ENCODE measurements around the gene EPHA10.
"Not testable (repeated sequence)": the region's sequence is repeated elsewhere in the genome, so short reads cannot be mapped to it uniquely, and the experiment has no call there.

The EPHA10 gene

DNA sequence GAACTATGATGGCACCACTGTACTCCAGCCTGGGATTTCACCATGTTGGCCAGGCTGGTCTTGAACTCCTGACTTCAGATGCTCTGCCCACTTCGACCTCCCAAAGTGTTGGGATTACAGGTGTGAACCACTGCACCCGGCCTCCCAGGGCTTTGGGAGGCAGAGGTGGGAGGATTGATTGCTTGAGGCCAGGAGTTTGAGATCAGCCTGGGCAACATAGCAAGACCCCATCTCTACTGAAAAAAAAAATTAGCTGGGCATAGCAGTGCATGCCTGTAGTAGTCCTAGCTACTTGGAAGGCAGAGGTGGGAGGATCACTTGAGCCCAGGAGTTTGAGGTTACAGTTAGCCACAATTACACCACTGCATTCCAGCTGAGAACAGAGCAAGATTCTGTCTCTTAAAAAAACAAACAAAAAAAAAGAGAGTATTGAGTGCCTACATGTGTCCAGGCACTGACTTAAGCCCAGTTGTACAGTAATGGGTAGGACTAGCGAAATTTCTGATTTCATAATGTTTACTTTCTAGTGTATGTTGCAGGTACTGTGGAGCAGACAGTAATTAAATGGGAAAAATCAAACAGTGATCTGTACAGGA, 32.9 kb upstream of the EPHA10 start:
- Histone ChIP-seq H3K4me3 (ENCODE audit: insufficient read depth, low read depth, low read length) (no peak overlapping the region), H3K4me1 (ENCODE audit: control insufficient read depth, insufficient read depth, low read length) (no peaks in the 10 kb centered on the region), H3K27me3 (ENCODE audit: control insufficient read depth, insufficient read depth, low read length, poor library complexity, severe bottlenecking) (peaks cover 35% of the 10 kb centered on the region), H3K36me3 (ENCODE audit: control insufficient read depth, insufficient read depth, low read length) (peaks cover 11% of the 10 kb centered on the region), H3K27ac (ENCODE audit: insufficient read depth, low read depth, low read length, poor library complexity, severe bottlenecking) (no peak overlapping the region), H3K9me3 (ENCODE audit: control insufficient read depth, low read length) (no peaks in the 10 kb centered on the region)
- 87 to 88% methylated on average over 3 of the region's 3 CpGs for WGBS, 2 experiments

DNA sequence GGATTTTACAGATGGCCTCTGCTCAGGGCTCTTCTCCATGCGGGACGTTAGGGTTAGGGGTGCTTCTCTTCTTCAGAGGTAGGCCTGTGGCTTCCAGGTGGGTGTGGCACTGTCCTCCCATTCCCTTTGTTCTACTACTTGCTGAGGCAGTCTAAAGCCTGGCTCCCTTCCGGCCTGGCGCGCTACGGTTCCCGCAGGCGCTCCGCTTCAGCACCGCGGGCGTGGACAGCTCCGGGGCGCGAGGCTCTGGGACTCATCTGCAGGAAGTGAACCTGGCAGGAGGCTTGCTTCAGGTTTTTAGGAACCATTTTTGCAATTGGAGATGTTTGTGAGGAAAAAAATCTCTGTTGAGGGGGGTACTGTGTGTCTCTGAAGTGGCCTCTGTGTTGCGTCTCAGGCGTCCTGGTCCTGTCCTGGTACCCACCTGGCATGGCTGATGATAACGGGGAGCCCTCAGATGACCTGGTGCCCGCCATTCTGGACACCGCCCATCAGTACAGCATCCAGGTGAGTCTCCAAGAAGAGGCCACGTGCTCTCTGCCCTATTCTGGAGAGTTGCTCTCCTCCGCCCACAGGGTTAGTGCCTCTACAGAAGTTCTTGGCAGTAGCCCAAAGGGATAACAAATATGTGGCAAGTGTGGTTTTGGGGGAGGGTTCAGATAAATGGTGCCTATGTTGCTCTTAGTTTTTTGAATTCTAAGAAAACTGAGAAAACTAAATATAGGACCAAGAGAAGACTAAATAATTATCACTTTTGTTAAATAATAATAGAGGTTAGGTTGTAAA, 30.6 kb upstream of the EPHA10 start:
- WGBS, 2 experiments = 25 to 27% methylated on average over 22 of the region's 22 CpGs
- no peak overlapping the region for H3K4me3 ChIP-seq (ENCODE audit: insufficient read depth, low read depth, low read length)
- H3K36me3 ChIP-seq (ENCODE audit: control insufficient read depth, insufficient read depth, low read length) = no peaks in the 10 kb centered on the region
- H3K27me3 ChIP-seq (ENCODE audit: control insufficient read depth, insufficient read depth, low read length, poor library complexity, severe bottlenecking) = peaks cover 58% of the 10 kb centered on the region
- H3K9me3 ChIP-seq (ENCODE audit: control insufficient read depth, low read length) = no peaks in the 10 kb centered on the region
- H3K4me1 ChIP-seq (ENCODE audit: control insufficient read depth, insufficient read depth, low read length) = no peaks in the 10 kb centered on the region
- H3K27ac ChIP-seq (ENCODE audit: insufficient read depth, low read depth, low read length, poor library complexity, severe bottlenecking) = no peak overlapping the region

DNA sequence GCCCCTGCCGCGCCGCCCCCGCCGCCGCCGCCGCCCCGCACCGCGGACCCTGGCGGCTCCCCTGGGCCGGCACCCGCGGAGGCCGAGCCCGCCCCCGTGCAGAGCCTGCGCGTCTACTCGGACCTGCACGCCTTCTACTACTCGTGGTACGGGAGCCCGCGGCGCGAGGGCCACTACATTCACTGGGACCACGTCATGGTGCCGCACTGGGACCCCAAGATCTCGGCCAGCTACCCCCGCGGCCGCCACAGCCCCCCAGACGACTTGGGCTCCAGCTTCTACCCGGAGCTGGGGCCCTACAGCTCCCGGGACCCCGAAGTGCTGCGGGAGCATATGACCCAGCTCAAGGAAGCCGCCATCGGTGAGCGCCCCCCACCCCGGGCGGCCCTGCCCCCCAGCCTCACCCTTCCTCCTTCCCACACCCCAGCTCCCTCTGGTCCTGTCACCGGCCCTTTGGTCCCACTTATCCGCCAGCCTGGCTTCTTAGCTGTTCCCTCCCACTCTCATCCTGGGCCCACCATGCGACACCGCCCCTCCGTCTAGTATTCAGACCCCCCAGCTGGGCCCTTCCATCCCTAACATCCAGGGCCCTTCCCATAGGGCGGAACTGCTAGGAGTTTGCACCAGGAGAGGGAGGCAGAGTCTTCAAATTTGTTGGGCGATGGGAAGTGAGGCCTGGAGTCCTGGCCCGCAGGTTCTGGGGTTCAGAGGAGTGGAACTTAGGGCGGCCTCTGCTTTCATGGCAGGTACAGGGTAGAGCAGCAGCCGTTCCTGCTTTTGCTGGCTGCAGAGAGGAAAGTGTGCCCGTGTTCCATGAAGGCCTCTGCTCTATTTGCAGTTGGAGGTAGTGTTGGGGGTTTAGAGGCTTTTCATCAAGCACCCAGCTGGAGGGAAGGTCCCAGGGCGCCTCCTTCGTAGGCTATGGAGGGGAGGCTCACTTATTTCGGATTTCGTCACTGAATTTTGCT, 29.7 kb upstream of the EPHA10 start:
- H3K27ac ChIP-seq (ENCODE audit: insufficient read depth, low read depth, low read length, poor library complexity, severe bottlenecking) = no peak overlapping the region
- no peaks in the 10 kb centered on the region for H3K4me1 ChIP-seq (ENCODE audit: control insufficient read depth, insufficient read depth, low read length)
- H3K9me3 ChIP-seq (ENCODE audit: control insufficient read depth, low read length) = no peaks in the 10 kb centered on the region
- no peaks in the 10 kb centered on the region for H3K36me3 ChIP-seq (ENCODE audit: control insufficient read depth, insufficient read depth, low read length)
- H3K27me3 ChIP-seq (ENCODE audit: control insufficient read depth, insufficient read depth, low read length, poor library complexity, severe bottlenecking) = peaks cover 67% of the 10 kb centered on the region
- 18 to 19% methylated on average over 59 of the region's 59 CpGs for whole genome bisulfite sequencing, 2 experiments
- H3K4me3 ChIP-seq (ENCODE audit: insufficient read depth, low read depth, low read length) = no peak overlapping the region

DNA sequence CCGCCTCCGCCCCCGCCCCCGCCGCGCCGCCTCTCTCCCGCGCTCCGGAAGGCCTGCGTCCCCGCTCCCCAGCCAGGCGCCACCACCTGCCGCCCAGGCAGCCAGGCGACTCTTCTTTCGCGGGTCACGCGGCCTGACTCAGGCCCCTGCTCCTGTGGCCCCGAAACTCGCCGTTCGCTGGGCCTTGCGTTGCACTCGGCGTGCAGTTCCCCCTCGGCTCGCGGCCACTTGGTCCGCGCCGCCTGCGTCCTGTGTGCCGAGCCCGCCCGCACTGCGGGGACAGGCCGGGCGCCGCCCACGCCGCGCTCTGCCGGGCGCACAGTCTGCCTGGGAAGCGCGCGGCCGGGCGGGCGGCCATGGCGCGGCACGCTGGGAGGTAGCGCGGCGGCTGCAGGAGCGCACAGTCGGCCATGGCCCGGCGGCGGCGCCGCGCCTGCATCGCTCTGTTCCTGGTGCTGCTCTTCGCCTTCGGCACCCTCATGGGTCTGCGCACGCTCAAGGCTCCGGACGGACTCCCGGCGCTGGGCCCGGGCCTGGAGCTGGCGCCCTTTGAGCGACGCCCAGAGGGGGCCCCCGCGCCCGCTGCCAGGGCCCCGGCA, 29.0 kb upstream of the EPHA10 start, which contains the start of gene MANEAL:
MANEAL (plus strand) TSS at position 75 of the 599 bp plus-strand sequence; CDS start at position 411, 336 bp downstream.
- no peaks in the 10 kb centered on the region for H3K9me3 ChIP-seq (ENCODE audit: control insufficient read depth, low read length)
- H3K4me3 ChIP-seq (ENCODE audit: insufficient read depth, low read depth, low read length) = peak within 1 kb of the TSS; percentile 33
- no peaks in the 10 kb centered on the region for H3K4me1 ChIP-seq (ENCODE audit: control insufficient read depth, insufficient read depth, low read length)
- no peaks in the 10 kb centered on the region for H3K36me3 ChIP-seq (ENCODE audit: control insufficient read depth, insufficient read depth, low read length)
- H3K27me3 ChIP-seq (ENCODE audit: control insufficient read depth, insufficient read depth, low read length, poor library complexity, severe bottlenecking) = peaks cover 72% of the 10 kb centered on the region
- WGBS, 2 experiments = 0 to 1% methylated on average over 82 of the region's 82 CpGs
- H3K27ac ChIP-seq (ENCODE audit: insufficient read depth, low read depth, low read length, poor library complexity, severe bottlenecking) = no peak within 1 kb of the TSS

DNA sequence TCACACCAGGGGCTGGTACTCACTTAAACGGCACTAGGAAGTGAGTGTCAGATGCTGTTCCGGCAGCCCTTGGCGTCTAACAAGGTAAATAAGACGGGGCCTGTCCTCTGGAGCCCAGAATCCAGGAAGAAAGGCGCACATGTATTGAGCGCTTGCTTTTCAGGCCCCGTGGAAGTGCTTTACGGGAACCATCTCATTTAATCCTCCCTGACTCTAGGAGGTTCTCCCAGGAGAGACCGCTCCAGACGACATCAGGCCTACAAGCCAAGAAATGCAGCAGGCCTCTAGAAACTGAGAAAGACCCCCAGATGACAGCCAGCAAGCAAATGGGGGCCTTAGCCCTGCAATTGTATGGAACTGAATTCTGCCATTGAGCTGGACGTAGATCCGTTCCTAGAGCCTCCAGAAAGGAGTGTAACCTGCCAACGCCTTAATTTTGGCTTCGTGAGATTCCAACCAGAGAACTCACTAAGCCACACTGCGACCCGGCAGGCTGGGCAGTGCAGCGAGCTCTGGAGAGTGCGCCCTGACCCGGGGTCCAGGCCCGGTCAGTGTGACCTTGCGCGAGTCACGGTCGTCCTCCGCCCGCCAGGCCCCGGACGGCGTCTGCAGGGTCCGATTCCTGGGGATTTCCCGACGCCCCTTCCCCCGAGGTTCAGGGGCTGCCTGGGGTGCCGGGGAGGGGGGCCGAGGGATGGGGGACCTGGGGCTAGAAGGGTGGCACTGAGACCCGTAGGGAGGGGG, 28.2 kb upstream of the EPHA10 start:
- H3K4me3 ChIP-seq (ENCODE audit: insufficient read depth, low read depth, low read length) = no peak overlapping the region
- no peaks in the 10 kb centered on the region for H3K9me3 ChIP-seq (ENCODE audit: control insufficient read depth, low read length)
- H3K4me1 ChIP-seq (ENCODE audit: control insufficient read depth, insufficient read depth, low read length) = no peaks in the 10 kb centered on the region
- H3K36me3 ChIP-seq (ENCODE audit: control insufficient read depth, insufficient read depth, low read length) = no peaks in the 10 kb centered on the region
- peaks cover 78% of the 10 kb centered on the region for H3K27me3 ChIP-seq (ENCODE audit: control insufficient read depth, insufficient read depth, low read length, poor library complexity, severe bottlenecking)
- H3K27ac ChIP-seq (ENCODE audit: insufficient read depth, low read depth, low read length, poor library complexity, severe bottlenecking) = no peak overlapping the region
- whole genome bisulfite sequencing, 2 experiments = 38% methylated on average over 36 of the region's 36 CpGs

DNA sequence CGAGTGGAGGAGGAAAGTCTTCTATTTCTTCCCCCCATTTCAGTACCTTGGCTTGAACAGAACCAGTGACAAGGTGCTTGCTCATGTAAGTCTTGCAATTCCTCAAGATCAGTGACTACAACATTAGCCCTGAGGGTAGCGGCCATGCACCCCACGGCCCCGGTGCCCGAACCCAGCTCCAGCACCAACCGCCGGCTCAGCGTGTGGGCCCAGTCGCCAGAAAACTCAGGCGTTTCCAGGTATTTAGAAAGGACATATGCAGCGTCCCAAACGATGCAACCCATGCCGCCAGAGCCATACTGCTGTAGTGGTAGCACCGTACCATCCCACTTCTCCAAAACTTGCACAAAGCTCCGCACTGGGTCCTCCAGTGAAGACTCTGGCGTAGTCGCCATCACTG, 17.6 kb upstream of the EPHA10 start:
- H3K4me1 ChIP-seq (ENCODE audit: control insufficient read depth, insufficient read depth, low read length) = no peaks in the 10 kb centered on the region
- no peak overlapping the region for H3K27ac ChIP-seq (ENCODE audit: insufficient read depth, low read depth, low read length, poor library complexity, severe bottlenecking)
- H3K27me3 ChIP-seq (ENCODE audit: control insufficient read depth, insufficient read depth, low read length, poor library complexity, severe bottlenecking) = peaks cover 14% of the 10 kb centered on the region
- no peaks in the 10 kb centered on the region for H3K9me3 ChIP-seq (ENCODE audit: control insufficient read depth, low read length)
- 85% methylated on average over 15 to 16 of the region's 17 CpGs for WGBS, 2 experiments
- H3K36me3 ChIP-seq (ENCODE audit: control insufficient read depth, insufficient read depth, low read length) = no peaks in the 10 kb centered on the region
- no peak overlapping the region for H3K4me3 ChIP-seq (ENCODE audit: insufficient read depth, low read depth, low read length)

DNA sequence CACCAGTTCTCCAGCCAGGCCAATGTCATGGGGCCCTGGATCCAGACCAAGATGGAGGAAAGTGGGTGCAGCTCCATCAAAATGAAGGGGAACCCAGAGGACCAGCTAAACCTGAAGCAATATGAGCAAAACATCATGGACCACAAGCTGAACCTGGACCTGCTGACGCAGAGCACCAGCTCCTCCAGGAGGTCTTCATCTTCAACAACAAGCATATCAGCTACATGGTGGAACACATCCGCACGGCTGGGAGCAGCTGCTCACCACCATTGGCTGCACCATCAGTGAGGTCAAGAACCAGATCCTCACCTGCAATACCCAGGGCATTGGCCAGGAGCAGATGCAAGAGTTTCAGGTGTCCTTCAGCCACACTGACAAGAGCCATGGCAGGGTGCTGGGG, 13.7 kb upstream of the EPHA10 start:
- Histone ChIP-seq H3K36me3 (ENCODE audit: control insufficient read depth, insufficient read depth, low read length) (no peaks in the 10 kb centered on the region), H3K9me3 (ENCODE audit: control insufficient read depth, low read length) (no peaks in the 10 kb centered on the region), H3K27me3 (ENCODE audit: control insufficient read depth, insufficient read depth, low read length, poor library complexity, severe bottlenecking) (peaks cover 13% of the 10 kb centered on the region), H3K27ac (ENCODE audit: insufficient read depth, low read depth, low read length, poor library complexity, severe bottlenecking) (no peak overlapping the region), H3K4me3 (ENCODE audit: insufficient read depth, low read depth, low read length) (no peak overlapping the region), H3K4me1 (ENCODE audit: control insufficient read depth, insufficient read depth, low read length) (no peaks in the 10 kb centered on the region)
- WGBS, 2 experiments = 87 to 90% methylated on average over 3 of the region's 3 CpGs

DNA sequence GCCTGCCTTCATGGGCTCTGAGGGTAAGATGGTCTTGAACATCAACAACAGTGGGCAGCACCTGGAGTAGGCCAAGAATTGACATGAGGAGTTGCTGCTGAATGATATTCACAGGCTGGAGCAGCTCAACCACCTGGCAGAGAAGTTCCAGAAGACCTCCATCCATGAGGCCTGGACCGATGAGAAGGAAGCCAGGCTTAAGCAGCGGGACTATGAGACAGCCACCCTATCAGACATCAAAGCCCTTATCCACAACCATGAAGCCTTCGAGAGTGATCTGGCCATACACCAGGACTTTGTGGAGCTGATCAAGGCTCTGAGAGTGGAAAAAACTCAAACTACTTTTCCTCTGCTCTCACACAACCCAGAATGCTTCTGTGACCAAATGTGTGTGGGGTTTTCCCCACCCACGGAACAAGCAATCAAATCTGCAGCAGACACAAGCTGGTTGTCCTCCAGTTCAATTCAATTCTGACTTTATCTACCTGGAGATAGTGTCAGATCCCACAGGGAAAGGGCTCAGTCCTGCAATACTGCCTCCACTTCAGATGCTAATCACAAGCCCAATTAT, 12.1 kb upstream of the EPHA10 start:
- Histone ChIP-seq H3K36me3 (ENCODE audit: control insufficient read depth, insufficient read depth, low read length) (no peaks in the 10 kb centered on the region), H3K27me3 (ENCODE audit: control insufficient read depth, insufficient read depth, low read length, poor library complexity, severe bottlenecking) (peaks cover 13% of the 10 kb centered on the region), H3K27ac (ENCODE audit: insufficient read depth, low read depth, low read length, poor library complexity, severe bottlenecking) (no peak overlapping the region), H3K9me3 (ENCODE audit: control insufficient read depth, low read length) (no peaks in the 10 kb centered on the region), H3K4me3 (ENCODE audit: insufficient read depth, low read depth, low read length) (no peak overlapping the region), H3K4me1 (ENCODE audit: control insufficient read depth, insufficient read depth, low read length) (no peaks in the 10 kb centered on the region)
- WGBS, 2 experiments = 76 to 82% methylated on average over 4 of the region's 4 CpGs

DNA sequence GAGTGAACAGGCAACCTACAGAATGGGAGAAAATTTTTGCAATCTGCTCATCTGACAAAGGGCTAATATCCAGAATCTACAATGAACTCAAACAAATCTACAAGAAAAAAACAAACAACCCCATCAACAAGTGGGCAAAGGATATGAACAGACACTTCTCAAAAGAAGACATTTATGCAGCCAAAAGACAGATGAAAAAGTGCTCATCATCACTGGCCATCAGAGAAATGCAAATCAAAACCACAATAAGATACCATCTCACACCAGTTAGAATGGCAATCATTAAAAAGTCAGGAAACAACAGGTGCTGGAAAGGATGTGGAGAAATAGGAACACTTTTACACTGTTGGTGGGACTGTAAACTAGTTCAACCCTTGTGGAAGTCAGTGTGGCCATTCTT, 6.5 kb upstream of the EPHA10 start:
- H3K4me3 ChIP-seq (ENCODE audit: insufficient read depth, low read depth, low read length); H3K4me1 ChIP-seq (ENCODE audit: control insufficient read depth, insufficient read depth, low read length); H3K27ac ChIP-seq (ENCODE audit: insufficient read depth, low read depth, low read length, poor library complexity, severe bottlenecking); H3K9me3 ChIP-seq (ENCODE audit: control insufficient read depth, low read length); H3K36me3 ChIP-seq (ENCODE audit: control insufficient read depth, insufficient read depth, low read length): not testable (repeated sequence)
- peaks cover 47% of the 10 kb centered on the region for H3K27me3 ChIP-seq (ENCODE audit: control insufficient read depth, insufficient read depth, low read length, poor library complexity, severe bottlenecking)

Data from ectodermal cell (in vitro differentiated cells).